Stimulated activated naive CD8-positive, alpha-beta T cell treated with anti-CD3 and anti-CD28 coated beads, Interleukin-15, Interleukin-2, amounts not matched to agents 100 ng/mL and 50 ng/mL, for 24 hours (primary cell): Measurements from ENCODE around the gene LINC01488.

ENCODE experiments used
- H3K27ac Mint-ChIP-seq: one replicate; pipeline ENCODE4 v1.8.0; 2021; ENCODE audit warnings: mild to moderate bottlenecking, mixed read lengths
- H3K27me3 Mint-ChIP-seq: one replicate; pipeline ENCODE4 v1.8.0; 2021; ENCODE audit warnings: mixed read lengths
- H3K36me3 Mint-ChIP-seq: one replicate; pipeline ENCODE4 v1.8.0; 2021; ENCODE audit warnings: low read depth, mixed read lengths
- H3K4me1 Mint-ChIP-seq: one replicate; pipeline ENCODE4 v1.8.0; 2021; ENCODE audit warnings: low read depth, mixed read lengths
- H3K4me3 Mint-ChIP-seq: one replicate; pipeline ENCODE4 v1.8.0; 2021; ENCODE audit warnings: mild to moderate bottlenecking, mixed read lengths
- H3K9me3 Mint-ChIP-seq: one replicate; pipeline ENCODE4 v1.8.0; 2021; ENCODE audit warnings: mixed read lengths

LINC01488 gene

DNA sequence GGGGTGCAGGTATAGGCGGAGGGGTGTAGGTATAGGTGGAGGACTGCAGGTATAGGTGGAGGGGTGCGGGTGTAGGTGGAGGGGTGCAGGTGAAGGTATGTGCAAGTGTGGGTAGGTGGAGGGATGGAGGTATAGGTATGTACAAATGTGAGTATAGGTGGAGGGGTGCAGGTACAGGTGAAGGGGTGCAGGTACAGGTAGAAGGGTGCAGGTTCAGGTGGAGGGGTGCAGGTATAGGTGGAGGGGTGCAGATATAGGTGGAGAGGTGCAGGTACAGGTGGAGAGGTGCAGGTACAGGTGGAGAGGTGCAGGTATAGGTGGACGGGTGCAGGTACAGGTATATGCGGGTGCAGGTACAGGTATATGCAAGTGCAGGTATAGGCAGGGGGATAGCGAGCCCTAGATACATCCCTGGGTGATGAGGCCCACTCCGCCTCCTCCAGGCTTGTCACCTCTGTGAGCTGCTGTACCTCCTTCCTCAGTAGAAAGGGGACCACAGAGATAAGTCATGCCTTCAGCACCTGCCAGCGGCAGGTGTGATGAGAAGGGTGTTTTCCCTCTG lies 17.2 kb downstream of the LINC01488 start:
- Mint-ChIP-seq H3K4me1 (no peaks in the 10 kb centered on the region), H3K9me3 (no peaks in the 10 kb centered on the region), H3K36me3 (no peaks in the 10 kb centered on the region), H3K27me3 (peaks cover 2% of the 10 kb centered on the region), H3K4me3 (no peak overlapping the region), H3K27ac (no peak overlapping the region)

DNA sequence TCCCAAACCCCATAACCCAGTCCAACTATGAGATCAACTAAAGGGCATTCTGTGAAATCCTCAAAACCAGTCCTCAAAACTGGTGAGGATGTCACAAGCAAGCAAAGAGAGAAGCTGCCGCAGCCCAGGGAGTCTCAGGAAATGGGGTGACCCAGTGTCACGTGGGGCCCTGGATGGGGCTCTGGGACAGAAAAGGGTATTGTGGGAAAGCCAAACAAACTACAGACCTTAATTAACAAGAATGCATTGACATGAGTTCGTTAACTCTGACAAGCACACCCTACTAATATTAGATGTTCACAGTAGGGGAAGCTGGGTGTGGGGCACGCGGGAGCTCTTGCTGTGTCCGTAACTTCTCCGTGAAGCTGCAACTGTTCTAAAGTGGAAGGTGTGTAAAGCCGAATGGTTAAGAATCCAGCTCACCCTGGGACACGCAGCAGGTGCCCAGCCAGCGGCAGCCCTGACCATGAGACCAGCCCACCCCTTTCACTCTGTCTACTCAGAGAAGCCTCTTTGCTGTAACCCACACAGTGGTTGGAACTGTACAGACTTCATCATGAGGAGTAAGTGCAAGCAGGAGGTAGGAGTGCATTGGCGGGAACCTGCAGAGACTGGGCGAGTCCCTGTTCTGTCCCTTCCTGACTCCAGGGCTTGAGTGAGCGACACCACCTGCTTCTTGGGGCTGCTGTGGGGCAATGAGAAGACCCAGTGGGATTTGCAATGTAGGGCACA lies 17.9 kb downstream of the LINC01488 start:
- Mint-ChIP-seq H3K9me3 (no peaks in the 10 kb centered on the region), H3K27me3 (no peaks in the 10 kb centered on the region), H3K27ac (no peak overlapping the region), H3K36me3 (no peaks in the 10 kb centered on the region), H3K4me1 (no peaks in the 10 kb centered on the region), H3K4me3 (no peak overlapping the region)

DNA sequence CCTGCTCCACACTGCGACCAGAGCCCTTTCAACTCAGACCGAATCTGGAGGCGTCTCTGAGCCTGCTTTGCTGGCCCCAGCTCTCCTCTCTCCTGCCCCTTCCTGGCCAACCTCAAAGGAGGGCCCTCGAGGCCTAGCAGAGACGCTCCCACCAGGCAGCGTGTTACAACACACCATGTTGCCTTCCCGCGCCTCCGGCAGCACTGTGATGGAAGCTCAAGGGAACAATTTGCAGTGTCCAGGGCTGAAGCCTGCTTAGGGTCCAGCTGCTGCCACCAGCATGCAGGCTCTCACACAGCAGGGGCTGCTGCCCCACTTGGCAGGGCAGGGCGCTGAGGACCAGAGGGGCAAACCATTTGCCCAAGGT lies 18.4 kb downstream of the LINC01488 start:
- H3K9me3 Mint-ChIP-seq: no peaks in the 10 kb centered on the region
- no peak overlapping the region for H3K27ac Mint-ChIP-seq
- H3K27me3 Mint-ChIP-seq: no peaks in the 10 kb centered on the region
- no peaks in the 10 kb centered on the region for H3K4me1 Mint-ChIP-seq
- no peaks in the 10 kb centered on the region for H3K36me3 Mint-ChIP-seq
- H3K4me3 Mint-ChIP-seq: no peak overlapping the region

DNA sequence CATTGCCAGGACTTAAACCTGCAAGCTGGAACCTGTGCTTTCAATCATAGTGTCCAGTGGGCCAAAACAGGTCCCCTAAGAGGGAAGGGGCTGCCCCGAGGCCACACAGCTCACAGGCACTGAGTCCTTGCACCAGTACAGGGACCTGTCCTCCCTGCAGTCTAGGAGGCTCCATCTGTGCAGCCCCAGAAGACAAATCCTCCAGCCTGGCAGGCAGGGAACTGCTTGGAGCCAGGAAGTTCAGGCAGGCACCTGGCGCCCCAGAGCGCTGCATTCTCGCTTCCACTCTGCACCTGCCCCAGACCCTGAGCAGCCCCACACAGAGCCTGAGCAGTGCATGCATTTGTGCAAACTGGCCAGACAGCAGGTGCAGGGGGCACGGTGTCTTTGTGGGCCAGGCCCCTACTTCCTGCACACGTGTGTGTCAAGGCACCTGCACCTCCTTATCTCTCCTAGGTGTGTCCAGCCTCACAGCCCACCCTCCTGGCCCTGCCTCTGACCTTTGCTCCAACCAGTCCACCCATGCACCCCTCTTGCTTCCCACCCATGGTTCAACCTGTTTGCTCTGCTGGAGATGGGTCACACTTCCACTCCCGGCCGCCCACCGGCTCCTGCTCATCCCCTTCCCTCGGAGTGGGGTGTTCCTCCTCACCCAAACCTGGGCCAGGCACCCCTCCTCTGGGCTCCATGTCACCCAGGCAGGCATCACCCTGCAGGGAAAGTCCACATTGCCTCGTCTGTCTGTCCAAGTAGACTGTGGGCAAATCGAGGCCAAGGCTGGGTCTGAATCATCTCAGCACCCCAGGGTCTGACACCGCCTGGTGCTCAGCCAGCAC lies 19.0 kb downstream of the LINC01488 start:
- Mint-ChIP-seq H3K27ac (no peak overlapping the region), H3K27me3 (no peaks in the 10 kb centered on the region), H3K9me3 (no peaks in the 10 kb centered on the region), H3K36me3 (no peaks in the 10 kb centered on the region), H3K4me1 (no peaks in the 10 kb centered on the region), H3K4me3 (no peak overlapping the region)

DNA sequence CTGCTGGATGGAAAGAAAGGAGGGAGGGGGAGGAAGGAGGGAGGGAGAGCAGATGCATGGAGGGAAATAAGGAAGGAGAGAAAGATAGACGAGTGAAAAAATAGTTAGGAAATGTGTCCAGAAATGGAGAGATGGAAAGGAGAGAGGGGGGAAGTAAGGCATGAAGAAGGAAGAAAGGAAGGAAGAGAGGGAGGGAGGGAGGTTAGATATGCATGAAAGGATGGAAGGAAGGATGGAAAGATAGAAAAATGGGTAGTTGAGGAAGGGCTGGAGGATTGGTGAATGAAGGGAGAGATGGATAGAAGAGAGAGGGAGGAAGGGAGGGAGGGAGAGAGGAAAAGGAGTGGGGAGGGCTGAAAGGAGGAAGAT lies 19.6 kb downstream of the LINC01488 start:
- peaks cover 3% of the 10 kb centered on the region for H3K27me3 Mint-ChIP-seq
- no peaks in the 10 kb centered on the region for H3K4me1 Mint-ChIP-seq

DNA sequence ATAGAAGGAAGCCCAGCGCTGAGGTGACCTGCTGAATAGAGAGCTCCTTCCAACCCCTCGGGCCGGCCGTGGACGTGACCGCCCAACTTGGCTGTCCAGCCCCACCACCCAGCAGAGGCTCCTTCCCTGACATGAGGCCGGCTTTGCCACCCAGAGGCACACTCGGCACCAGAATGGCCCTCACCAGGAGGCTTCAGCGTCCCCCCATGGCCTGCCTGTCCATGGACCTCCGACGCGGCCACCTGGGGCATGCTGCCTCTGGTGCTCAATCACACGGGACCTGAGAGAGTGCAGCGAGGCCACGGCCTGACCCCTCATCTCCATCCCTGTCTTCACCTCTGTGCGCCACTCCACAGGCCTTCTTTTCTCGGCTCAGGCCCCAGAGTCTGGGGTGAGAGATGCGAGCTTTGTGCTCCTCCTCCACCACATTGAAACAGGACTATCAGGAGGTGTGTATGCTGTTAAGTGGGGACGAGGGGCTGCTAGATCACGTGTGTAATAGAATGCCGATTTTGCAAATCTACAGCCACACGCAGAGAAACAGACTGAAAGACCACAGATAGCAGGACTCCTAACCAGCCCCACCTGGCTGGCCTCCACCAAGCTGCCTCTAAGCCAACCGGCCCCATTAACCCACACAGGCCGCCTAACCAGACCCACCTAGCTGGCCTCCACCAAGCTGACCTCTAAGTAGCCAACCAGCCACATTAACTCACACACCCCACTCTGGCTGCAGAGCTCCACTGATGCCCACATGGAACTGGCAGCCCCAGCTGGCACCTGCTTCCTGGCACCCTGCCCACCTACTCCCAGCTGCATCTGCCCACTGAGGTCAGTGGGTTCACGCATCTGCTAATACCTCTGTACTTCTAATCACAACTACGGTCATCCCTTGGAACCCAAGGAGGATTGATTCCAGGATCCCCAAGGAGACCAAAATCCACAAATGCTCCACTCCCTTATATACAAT lies 20.7 kb downstream of the LINC01488 start:
- peaks cover 7% of the 10 kb centered on the region for H3K27me3 Mint-ChIP-seq
- no peaks in the 10 kb centered on the region for H3K4me1 Mint-ChIP-seq
- H3K27ac Mint-ChIP-seq: no peak overlapping the region
- no peak overlapping the region for H3K4me3 Mint-ChIP-seq
- H3K9me3 Mint-ChIP-seq: peaks cover 8% of the 10 kb centered on the region
- no peaks in the 10 kb centered on the region for H3K36me3 Mint-ChIP-seq

More for the DNA sequence above, 19.6 kb downstream of the LINC01488 start:
- Mint-ChIP-seq H3K36me3 (no peaks in the 10 kb centered on the region), H3K4me3 (no peak overlapping the region), H3K27ac (peak overlapping the region; percentile 68), H3K9me3 (peaks cover 3% of the 10 kb centered on the region)

DNA sequence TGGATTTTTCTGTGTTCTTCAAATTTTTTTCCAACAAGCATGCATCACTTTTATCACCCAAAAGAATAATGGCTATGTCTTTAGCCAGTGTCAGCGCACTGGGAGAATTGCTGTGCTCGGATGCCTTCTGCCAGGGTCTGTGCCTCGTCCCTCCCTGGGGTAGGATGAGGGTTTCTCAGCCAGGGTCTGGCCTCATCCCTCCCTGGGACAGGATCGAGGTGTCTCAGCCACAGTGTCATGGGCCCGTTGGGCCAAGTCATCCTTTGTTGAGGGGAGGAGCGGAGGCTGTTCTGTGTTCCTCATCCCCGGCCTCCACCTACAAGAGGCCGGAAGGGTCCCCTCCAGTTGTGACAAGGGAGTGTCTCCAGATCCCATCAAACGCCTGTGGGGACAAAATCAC lies 22.7 kb downstream of the LINC01488 start:
- H3K4me1 Mint-ChIP-seq: peaks cover 3% of the 10 kb centered on the region
- H3K4me3 Mint-ChIP-seq: no peak overlapping the region
- H3K27ac Mint-ChIP-seq: no peak overlapping the region
- peaks cover 8% of the 10 kb centered on the region for H3K9me3 Mint-ChIP-seq
- H3K27me3 Mint-ChIP-seq: peaks cover 12% of the 10 kb centered on the region
- no peaks in the 10 kb centered on the region for H3K36me3 Mint-ChIP-seq

DNA sequence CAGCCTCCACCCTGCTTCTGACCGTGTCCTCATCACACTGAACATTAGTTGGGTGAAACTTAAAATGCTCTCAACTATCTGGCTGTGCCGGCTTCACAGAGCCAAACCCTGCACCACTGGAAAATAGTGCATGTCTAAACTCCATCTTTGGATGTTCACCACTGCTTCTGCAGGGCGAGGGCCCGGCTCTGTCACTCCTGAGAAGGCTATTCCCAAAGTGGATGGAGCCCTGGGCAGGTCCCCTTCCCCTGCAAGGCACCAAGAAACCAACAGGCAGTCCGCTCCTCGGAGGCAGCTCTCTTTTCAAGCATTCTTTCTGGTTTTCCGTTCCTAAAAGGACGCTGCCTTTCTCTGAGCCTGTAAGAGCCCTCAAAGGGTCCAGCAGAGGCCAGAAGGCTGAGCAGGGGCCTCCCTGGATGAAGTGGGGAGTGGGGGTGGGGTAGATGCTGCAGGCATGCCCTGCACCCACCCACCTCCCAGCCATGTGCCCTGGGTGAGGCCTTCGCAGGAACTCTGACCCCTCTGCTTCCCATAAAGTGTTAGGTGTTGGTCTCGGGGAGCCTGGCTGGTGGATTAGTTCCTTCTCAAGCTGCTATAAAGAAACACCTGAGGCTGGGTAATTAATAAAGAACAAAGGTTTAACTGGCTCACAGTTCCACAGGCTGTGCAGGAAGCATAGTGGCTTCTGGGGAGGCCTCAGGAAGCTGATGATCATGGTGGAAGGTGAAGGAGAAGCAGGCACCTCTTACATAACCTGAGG lies 23.3 kb downstream of the LINC01488 start:
- Mint-ChIP-seq H3K27ac (no peak overlapping the region), H3K36me3 (no peaks in the 10 kb centered on the region), H3K9me3 (peaks cover 8% of the 10 kb centered on the region), H3K4me1 (peaks cover 4% of the 10 kb centered on the region), H3K4me3 (no peak overlapping the region), H3K27me3 (peaks cover 12% of the 10 kb centered on the region)

DNA sequence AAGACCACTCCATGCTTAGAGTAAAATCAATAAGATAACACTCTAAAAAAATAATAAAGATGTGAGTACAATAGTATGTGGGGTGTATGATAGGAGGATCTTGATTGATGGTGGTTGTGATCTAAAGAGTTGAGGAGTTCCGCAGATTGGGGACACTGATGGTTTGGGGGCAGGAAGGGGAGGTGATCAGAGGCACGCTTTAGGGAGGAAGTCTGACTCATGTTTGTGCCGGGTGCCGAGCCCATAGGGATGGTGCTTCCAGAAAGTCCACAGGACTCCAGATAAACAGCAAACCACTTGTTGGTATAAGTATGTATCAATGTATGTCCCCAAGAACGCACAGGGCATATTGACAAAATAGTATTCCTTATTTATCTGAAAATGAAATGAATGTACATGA lies 27.5 kb downstream of the LINC01488 start:
- Mint-ChIP-seq H3K4me3 (no peak overlapping the region), H3K9me3 (peaks cover 8% of the 10 kb centered on the region), H3K27me3 (peaks cover 12% of the 10 kb centered on the region), H3K36me3 (no peaks in the 10 kb centered on the region), H3K27ac (no peak overlapping the region), H3K4me1 (peaks cover 4% of the 10 kb centered on the region)

DNA sequence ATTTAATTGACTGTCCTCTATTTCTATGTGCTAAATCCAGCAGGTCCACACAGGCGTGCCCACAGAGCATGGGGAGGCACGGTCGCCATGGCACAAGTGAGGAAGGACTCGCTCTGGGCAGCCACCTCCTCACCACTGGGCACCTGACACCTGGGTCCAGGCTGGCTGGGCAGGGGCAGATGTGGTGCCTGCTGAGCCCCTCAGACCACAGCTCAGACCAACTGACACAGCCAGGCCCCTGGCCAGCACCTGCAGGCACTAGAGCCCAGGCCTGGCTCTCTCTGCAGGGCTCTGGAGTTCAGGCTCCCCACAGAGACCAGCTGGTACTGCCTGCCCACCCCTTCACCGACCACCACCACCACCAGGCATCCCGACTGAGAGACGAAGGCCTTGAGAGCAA lies 27.9 kb downstream of the LINC01488 start:
- Mint-ChIP-seq H3K27ac (no peak overlapping the region), H3K27me3 (peaks cover 12% of the 10 kb centered on the region), H3K4me3 (no peak overlapping the region), H3K4me1 (peaks cover 4% of the 10 kb centered on the region), H3K9me3 (peaks cover 8% of the 10 kb centered on the region), H3K36me3 (no peaks in the 10 kb centered on the region)

DNA sequence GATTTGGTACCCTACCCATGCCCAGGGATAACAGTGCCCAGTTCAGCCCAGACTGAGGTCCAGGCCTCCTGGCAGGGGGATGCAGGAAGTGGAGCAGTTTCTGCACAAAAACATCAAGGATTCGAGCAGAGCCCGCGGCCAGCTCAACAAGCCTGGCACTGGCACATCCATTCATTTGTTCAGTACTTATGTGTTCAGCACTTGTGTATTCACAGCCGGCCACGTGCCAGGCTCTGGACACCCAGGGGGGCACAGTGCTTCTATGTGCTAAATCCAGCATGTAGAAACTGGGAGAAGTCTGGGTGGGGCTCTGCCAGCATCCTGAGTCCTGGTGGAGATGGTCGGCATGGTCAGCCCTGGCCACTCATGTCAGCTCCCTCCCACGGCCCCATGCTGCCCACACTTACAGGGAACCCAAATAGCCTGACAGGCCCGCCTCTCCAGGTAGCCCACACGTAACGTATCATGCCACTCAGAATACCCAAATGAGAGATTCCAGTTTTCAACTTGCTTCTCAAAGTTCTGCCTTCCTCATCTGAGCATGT lies 28.5 kb downstream of the LINC01488 start:
- peaks cover 8% of the 10 kb centered on the region for H3K9me3 Mint-ChIP-seq
- H3K27me3 Mint-ChIP-seq: peaks cover 12% of the 10 kb centered on the region

DNA sequence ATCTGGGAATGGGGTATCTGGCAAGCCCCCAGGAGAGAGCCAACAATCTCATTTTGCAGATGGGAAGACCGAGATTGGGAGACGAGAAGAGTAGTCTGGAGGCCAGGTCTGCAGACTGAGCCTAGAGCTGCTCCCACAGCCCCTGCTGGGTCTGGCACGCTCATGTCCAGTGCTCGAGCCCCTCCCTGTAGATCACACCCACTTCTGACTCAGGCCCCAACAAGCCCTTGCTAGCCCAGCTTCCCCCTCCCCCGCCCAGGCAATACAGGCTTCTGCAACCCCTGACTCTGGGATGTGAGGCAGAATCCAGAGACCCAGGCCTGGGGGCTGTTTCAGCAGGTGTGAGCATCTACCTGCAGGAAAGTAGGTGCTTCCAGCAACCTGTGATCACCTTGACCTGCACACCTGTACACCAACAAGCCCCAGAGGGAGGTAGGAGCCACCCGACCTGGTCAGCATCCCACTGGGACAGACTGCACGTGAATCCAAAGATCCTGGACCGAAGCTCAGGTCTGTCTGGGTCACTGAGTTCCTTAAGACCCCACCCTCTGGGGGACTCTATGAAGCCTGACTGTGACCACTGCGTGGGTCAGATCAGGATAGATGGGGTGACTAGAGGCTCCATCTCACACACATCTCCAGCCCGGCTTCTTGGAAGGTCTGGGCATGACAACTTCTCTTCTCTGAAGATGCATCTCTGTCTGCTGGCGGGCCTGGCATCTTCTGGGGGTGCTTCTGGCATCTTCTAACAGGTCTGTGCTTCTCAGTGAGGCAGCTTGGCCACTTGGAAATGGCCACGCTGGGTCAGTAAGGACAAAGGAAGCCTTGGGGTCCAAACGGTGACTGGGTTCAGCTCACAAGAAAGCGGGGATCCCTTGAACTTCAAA lies 29.3 kb downstream of the LINC01488 start:
- Mint-ChIP-seq H3K27ac (no peak overlapping the region), H3K36me3 (no peaks in the 10 kb centered on the region), H3K4me3 (no peak overlapping the region), H3K27me3 (peaks cover 12% of the 10 kb centered on the region), H3K4me1 (peaks cover 9% of the 10 kb centered on the region), H3K9me3 (peaks cover 11% of the 10 kb centered on the region)

More for the DNA sequence above, 28.5 kb downstream of the LINC01488 start:
- H3K4me1 Mint-ChIP-seq: peaks cover 4% of the 10 kb centered on the region
- H3K27ac Mint-ChIP-seq: no peak overlapping the region
- H3K36me3 Mint-ChIP-seq: no peaks in the 10 kb centered on the region
- no peak overlapping the region for H3K4me3 Mint-ChIP-seq
